NCI-H2107 (cell line): ENCODE measurements around the gene TMEM255A.

ENCODE experiments used
- DNase-seq: peaks from one replicate; lab custom pipeline; 2025; lab: John Stamatoyannopoulos, UW

TMEM255A gene

DNA sequence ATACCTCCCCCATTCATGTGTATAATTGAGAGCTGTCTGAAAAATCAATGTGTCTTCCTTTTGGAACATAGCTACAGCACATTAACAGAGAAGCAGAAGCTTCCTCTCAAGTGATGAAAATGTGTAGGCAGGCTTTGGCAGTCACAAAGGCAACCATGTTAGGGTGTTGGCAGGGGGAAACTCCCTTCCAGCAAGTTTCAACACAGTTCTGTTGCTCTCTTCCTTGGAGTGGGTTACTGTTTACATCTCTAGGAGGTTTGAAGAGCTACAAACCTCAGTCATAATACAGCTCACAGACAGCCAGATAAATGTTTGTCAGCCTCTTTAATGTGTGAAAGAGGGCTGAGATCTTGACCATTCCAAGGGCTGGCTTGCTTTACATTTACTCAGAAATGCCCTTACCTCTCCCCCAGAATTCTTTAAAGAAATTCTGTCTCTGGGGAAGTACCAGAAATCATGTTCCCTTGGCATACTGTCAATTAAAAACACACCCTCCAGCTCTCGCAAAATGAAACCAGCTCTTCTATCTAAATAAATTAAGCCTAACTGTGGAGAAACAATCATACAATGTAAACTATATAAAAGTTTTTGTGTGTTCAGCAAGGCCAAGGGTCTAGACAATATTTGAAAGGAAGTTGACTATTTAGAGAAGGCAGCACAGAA is 41.8 kb downstream of the TMEM255A start:
- no peak for DNase-seq

DNA sequence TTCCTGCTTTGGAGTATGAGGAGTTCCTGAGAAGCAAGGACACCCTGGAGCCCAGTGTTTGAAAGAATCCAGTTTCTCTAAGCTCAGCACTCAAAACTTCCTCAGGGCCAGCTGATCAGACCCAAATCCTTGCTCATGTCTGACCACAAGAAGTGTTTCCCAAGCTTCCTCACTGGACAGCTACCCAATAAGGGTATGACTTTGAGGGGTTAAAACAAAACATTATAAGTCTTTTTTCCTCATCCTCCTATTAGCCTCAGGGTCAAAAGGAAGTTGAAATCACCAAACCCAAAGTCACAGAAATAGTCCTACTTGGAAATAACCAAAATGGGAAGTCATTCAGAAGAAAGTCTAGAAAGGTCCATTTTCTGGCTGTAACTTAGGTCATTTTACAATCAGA is 46.9 kb downstream of the TMEM255A start:
- no peak for DNase-seq

DNA sequence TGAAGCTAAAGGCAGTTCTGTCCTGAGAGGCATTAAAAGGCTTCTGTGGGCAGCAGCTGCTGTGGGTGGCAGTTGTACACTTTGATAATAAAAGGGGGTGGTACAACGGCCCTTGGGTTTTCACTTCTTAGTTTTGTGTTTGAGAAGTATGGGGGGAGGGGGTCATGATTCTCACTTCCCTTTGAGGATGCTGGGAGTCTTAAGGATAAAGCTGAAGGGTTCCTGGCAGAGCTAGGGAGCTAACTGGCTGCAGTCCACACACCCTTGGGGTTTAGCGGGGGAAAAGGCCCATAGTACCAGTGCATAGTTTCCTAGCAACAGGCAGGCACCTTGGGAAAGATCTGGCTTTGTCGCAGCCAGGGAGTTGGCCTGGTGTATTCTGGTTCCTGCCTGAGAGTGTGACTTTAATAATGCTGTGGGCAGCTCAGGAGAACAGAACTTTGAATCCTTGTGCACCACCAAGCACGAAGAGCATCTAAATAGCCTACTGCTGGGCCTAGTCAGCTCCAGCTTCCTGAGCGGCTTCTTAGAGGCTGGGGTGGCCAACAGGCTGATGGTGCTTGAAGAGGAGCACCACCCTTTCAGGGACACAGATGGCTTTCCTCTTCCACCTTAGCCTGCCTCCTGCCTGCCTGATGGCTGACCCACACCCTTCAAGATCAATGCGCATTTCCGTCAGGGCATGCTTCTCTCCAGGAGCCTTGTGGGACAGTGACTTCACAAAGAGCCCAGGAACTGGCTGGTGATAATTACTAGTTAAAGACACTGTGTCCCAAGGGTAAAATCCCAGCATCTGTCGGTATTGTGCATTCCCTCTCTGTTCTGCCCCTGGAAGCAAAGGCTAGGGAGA is 48.2 kb downstream of the TMEM255A start:
- DNase-seq, result no peak

- peak; percentile 46 for DNase-seq
These were observed 50.9 kb downstream of the TMEM255A start for GRCh38 chrX:120260369-120260768.

- no peak for DNase-seq
These were observed 57.5 kb downstream of the TMEM255A start for GRCh38 chrX:120253784-120254183.

DNA sequence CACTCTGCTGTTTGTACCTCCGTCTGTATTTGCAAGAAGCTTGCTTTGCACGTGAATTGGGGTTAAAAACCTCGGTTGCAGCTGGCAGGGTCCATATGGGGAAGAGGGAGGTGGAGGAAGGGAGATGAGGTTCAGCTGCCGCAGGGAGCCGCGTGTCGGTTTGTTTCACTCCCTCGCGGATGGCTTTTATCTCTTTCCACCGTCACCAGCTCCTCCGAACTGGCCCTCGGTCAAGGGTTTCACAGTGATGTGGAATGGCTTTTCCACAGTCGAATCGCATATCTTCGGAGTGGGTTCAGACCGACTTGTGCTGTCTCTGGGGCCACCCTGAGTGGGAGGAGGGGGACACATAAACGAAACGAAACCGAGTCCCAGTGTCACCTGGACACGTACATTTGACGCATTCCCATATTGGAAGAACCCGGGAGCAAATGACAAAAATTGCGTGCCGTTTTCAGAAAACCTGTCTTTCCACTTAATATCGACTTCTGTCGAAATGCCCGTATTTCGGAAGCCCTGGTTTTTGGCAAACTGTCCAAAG is 59.7 kb downstream of the TMEM255A start:
- no peak for DNase-seq

DNA sequence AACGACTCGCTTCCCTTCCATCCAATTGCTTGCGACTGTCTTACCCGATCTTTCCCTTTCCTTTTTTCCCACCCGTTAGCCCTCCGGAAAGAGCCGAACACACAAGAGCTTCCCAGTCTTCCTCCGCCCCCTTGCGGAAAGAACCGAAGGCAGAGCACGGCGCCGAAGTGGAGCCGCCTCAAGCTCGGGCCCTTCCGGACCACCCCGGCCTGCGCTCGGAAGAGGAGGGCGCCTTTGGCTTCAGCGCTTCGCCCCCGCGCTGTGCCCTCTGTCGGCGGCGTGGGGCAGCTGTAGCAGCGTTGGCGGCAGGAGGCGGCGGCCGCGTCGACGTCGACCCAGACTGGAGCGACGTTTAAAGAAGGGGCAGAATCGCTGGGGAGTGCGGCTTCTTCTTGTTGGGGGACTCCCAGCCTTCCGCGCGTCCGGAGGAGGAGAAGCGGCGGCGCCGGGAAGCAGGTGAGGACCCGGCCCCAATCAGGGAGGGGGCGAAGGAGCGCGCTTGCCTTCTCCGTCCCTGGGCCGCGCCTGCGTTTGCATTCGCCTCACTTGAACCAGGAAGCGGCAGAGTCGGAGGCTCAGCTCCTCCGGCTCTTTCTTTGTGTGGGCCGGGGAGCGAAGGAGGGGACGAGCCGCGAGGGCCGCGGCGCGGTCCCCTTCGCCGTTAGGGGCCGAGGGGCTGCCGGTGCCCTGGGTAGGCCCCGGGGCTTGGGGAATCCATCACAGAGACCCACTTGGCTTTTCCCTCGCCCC is 60.6 kb downstream of the TMEM255A start, which contains the start of gene ZBTB33:
TSS of gene ZBTB33 (plus strand) at position 291 of the 750 bp plus-strand sequence. CDS start 2,604 bp downstream, outside the sequence.
- DNase-seq, result peak; percentile 90

GRCh38 chrX:120244735-120245498 is 66.3 kb downstream of the TMEM255A start:
- DNase-seq, result peak; percentile 47

DNA sequence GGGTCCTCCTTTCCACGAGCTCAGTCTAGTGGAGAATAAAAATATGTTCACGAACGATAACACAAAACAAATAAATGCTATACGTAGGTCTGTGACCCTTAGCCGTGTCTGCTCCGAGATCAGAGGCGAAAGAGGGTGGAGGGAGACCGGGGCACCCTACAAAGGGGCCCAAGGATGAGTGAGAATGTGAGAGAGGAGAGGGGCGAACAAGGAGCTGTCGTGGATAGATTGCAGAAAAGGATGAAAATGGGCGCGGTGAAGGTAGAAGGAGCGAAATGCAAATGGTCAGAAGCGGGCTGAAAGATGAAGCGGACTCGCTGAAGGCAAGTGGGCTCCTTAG is 66.9 kb downstream of the TMEM255A start:
- DNase-seq, result no peak

- no peak for DNase-seq
These were observed 68.4 kb downstream of the TMEM255A start for GRCh38 chrX:120242813-120243212.

DNA sequence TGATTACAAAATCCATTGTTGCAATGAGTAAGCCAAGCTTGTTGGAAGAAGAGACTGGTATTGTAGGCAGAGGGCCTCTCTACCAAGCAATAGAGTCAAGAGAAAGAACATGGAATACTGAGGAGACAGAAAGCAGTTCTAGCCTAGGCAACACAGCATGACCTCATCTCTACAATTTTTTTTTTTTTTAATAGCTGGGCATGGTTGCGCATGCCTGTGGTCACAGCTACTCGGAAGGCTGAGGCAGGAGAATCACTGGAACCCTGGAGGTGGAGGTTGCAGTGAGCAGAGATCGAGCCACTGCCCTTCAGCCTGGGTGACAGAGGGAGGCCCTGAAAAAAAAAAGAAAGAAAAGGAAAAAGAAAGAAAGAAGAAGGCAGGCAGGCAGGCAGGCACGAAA is 72.3 kb downstream of the TMEM255A start:
- DNase-seq, result no peak

DNA sequence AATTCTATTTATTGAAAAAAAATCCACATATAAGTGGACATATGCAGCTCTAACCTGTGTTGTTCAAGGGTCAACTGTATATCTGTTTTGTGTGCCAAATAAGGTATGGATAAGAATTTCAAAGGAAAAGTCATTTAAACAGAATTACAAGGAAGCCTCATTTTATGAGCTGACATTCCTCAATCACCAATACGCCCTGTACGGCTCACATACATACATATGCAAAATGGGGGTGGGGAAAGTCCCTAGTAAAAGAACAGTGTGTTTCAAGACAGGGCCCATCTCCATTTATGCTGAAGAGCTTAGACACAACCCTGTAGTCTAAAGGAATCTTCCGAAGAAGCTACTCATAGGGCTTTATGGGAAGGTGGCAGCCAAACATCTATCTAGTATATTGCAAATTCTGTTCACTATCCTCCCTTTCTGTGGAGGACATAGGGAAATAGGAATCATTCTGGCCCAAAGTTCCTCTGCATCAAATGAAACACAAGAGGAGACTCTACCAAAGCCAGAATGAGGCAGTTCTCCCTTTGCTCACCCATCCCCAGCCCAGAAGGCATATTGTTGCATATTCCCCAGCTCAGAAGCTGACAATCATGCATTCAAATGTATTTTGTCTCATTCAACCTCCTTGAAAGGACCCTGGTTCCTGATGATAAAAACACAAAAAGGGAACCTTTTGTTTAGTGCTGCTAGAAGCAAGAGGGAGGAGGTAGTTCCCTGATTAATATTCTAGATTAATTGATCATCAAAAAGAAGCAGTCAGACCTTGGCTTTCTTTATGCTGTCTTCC is 74.4 kb downstream of the TMEM255A start:
- DNase-seq, result no peak

- no peak for DNase-seq
These were observed 76.0 kb downstream of the TMEM255A start for GRCh38 chrX:120235284-120235683.

DNA sequence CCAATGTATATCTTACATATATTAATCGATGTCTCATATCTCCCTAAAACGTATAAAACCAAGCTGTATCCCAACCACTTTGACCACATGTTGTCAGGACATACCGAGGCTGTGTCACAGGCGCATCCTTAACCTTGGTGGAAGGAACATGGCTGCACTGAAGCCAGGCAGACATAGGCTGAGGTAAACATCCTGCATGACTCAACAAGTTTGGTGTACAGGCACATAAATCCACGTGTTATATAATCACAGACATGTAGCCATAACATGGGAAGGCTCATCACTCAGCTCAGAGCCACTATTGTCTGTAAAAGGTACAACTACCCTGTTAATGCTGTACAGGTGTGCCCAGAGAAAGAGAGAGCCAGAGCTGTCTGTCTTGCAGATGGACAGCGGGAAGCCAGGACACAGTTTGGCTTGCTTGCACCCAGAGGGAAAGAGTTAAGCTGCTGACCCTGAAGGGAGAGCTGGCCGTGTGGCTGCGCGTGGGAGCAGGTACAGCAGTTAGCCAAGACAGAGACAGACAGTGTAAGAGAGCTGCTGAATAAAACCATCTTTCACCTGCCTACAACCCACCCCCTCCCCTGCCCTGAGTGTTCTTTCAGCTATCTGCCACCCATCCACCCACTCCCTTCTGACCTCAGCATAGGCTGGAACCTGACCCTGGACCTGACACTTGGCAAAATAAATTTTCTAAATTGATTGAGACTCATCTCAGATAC is 82.9 kb downstream of the TMEM255A start:
- DNase-seq, result no peak

- no peak for DNase-seq
These were observed 86.9 kb downstream of the TMEM255A start for GRCh38 chrX:120224388-120224787.

- DNase-seq, result no peak
These were observed 87.9 kb downstream of the TMEM255A start for GRCh38 chrX:120223374-120223773.

- peak; percentile 12 for DNase-seq
These were observed 97.6 kb downstream of the TMEM255A start for GRCh38 chrX:120213438-120214265.
